ENCODE data around the gene GJB6.

Gene GJB6

GRCh38 chr13:20190076-20190475 is 42.0 kb downstream of the GJB6 start:
- Histone ChIP-seq H4K20me1 (ENCODE audit: insufficient read depth) (no peaks in the 10 kb centered on the region), H3K9ac (no peak overlapping the region), H3K79me2 (ENCODE audit: insufficient read depth, low read depth) (no peaks in the 10 kb centered on the region), H3K27me3 (ENCODE audit: insufficient read depth, low read depth) (peaks cover 8% of the 10 kb centered on the region), H3K36me3 (ENCODE audit: insufficient read depth) (no peaks in the 10 kb centered on the region), H3K4me3 (IDR thresholded peaks at IDR 0.05; ENCODE audit: insufficient read depth, low read depth, low read length) (no peak overlapping the region), H3K4me2 (no peak overlapping the region), H3K4me1 (ENCODE audit: low read depth, poor library complexity, severe bottlenecking) (peaks cover 32% of the 10 kb centered on the region), H3K27ac (no peak overlapping the region), H2AFZ (ENCODE audit: low read depth) (no peak overlapping the region)
- TF ChIP-seq CTCF (conservative IDR thresholded peaks at IDR 0.05; ENCODE audit: low read depth, low read length): no peak

GRCh38 chr13:20188667-20189553 is 43.2 kb downstream of the GJB6 start:
- peaks cover 4% of the 10 kb centered on the region; the same call in 1 of the 2 replicates for H3K27me3 ChIP-seq (ENCODE audit: insufficient read depth, low read depth)
- no peak for TF ChIP-seq CTCF (conservative IDR thresholded peaks at IDR 0.05; ENCODE audit: low read depth, low read length)

GRCh38 chr13:20186771-20187170 is 45.3 kb downstream of the GJB6 start:
- TF ChIP-seq CTCF (conservative IDR thresholded peaks at IDR 0.05; ENCODE audit: low read depth, low read length): no peak
- Histone ChIP-seq H4K20me1 (ENCODE audit: insufficient read depth) (no peaks in the 10 kb centered on the region), H3K79me2 (ENCODE audit: insufficient read depth, low read depth) (no peaks in the 10 kb centered on the region), H3K4me1 (ENCODE audit: low read depth, poor library complexity, severe bottlenecking) (peaks cover 33% of the 10 kb centered on the region), H3K4me2 (no peak overlapping the region), H2AFZ (ENCODE audit: low read depth) (no peak overlapping the region), H3K27ac (no peak overlapping the region), H3K27me3 (ENCODE audit: insufficient read depth, low read depth) (no peaks in the 10 kb centered on the region), H3K4me3 (IDR thresholded peaks at IDR 0.05; ENCODE audit: insufficient read depth, low read depth, low read length) (no peak overlapping the region), H3K9ac (no peak overlapping the region), H3K36me3 (ENCODE audit: insufficient read depth) (no peaks in the 10 kb centered on the region)

More at GRCh38 chr13:20188667-20189553, 43.2 kb downstream of the GJB6 start:
- H3K27ac ChIP-seq: no peak overlapping the region
- H4K20me1 ChIP-seq (ENCODE audit: insufficient read depth): no peaks in the 10 kb centered on the region
- peaks cover 30% of the 10 kb centered on the region for H3K4me1 ChIP-seq (ENCODE audit: low read depth, poor library complexity, severe bottlenecking)
- H3K9ac ChIP-seq: no peak overlapping the region
- no peaks in the 10 kb centered on the region for H3K79me2 ChIP-seq (ENCODE audit: insufficient read depth, low read depth)
- no peak overlapping the region for H3K4me3 ChIP-seq (IDR thresholded peaks at IDR 0.05; ENCODE audit: insufficient read depth, low read depth, low read length)
- H3K36me3 ChIP-seq (ENCODE audit: insufficient read depth): no peaks in the 10 kb centered on the region
- no peak overlapping the region for H2AFZ ChIP-seq (ENCODE audit: low read depth)
- H3K4me2 ChIP-seq: peak overlapping the region; percentile 9; the same call in 1 of the 2 replicates

GRCh38 chr13:20185366-20186056 is 46.6 kb downstream of the GJB6 start:
- Histone ChIP-seq H3K4me2 (no peak overlapping the region), H3K79me2 (ENCODE audit: insufficient read depth, low read depth) (no peaks in the 10 kb centered on the region), H2AFZ (ENCODE audit: low read depth) (no peak overlapping the region), H3K27ac (no peak overlapping the region), H3K4me3 (IDR thresholded peaks at IDR 0.05; ENCODE audit: insufficient read depth, low read depth, low read length) (no peak overlapping the region), H3K4me1 (ENCODE audit: low read depth, poor library complexity, severe bottlenecking) (peaks cover 24% of the 10 kb centered on the region), H3K9ac (no peak overlapping the region), H3K27me3 (ENCODE audit: insufficient read depth, low read depth) (no peaks in the 10 kb centered on the region), H3K36me3 (ENCODE audit: insufficient read depth) (no peaks in the 10 kb centered on the region), H4K20me1 (ENCODE audit: insufficient read depth) (no peaks in the 10 kb centered on the region)
- no peak for TF ChIP-seq CTCF (conservative IDR thresholded peaks at IDR 0.05; ENCODE audit: low read depth, low read length)

Measured in KMS-11 (cell line).